Measurements from ENCODE around the gene LYPLA2.
"Not testable (repeated sequence)": the region's sequence is repeated elsewhere in the genome, so short reads cannot be mapped to it uniquely, and the experiment has no call there.

Gene LYPLA2

DNA sequence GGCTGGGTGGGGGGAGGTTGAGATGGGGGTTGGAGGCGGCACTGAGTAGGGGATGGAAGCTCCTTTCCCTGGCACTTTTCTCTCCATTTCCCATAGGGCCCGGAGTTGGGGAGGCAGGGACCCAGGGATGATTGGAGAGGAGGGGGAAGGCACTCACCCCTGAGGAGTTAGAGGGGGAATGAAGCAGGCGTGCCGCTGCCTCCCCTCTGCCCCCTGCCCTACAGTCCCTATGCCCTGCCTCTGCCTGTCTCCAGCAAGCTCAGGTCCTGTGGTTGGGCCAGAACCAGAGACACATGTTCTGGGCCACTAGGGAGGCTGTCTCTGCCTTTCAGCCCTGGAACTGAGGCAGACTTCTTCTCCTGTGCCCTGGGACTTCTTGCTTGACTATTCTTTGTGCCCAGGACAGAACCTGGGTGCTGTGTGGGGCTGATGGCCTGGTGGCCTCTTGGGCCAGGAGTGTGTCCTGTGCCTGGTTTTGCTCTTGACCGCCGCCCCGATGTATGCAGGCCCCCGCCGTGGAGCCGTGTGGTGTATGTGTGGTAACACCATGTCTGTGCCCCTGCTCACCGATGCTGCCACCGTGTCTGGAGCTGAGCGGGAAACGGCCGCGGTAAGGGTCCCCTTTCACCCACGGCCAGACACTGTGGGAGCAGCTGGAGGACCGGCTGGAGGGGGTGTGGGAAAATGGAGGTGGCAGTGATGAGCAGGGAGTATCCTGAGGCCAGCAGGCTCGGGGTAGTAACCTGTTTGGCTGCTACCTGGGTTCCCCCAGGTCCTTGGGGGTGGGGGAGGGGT, 1.4 kb downstream of the LYPLA2 start:
- no peaks in the 10 kb centered on the region for H3K9me3 ChIP-seq (ENCODE audit: control insufficient read depth, insufficient read depth, low read length)
- H3K4me2 ChIP-seq (ENCODE audit: low read length) = peak overlapping the region; percentile 82
- TF ChIP-seq, protein P1, sequence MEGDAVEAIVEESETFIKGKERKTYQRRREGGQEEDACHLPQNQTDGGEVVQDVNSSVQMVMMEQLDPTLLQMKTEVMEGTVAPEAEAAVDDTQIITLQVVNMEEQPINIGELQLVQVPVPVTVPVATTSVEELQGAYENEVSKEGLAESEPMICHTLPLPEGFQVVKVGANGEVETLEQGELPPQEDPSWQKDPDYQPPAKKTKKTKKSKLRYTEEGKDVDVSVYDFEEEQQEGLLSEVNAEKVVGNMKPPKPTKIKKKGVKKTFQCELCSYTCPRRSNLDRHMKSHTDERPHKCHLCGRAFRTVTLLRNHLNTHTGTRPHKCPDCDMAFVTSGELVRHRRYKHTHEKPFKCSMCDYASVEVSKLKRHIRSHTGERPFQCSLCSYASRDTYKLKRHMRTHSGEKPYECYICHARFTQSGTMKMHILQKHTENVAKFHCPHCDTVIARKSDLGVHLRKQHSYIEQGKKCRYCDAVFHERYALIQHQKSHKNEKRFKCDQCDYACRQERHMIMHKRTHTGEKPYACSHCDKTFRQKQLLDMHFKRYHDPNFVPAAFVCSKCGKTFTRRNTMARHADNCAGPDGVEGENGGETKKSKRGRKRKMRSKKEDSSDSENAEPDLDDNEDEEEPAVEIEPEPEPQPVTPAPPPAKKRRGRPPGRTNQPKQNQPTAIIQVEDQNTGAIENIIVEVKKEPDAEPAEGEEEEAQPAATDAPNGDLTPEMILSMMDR (IDR thresholded peaks at IDR 0.05; ENCODE audit: low read depth, low read length, poor library complexity, severe bottlenecking) = no peak
- H3K9me2 ChIP-seq (replicated peaks; ENCODE audit: control insufficient read depth, low read length) = no peaks in the 10 kb centered on the region
- H3K36me3 ChIP-seq (ENCODE audit: control insufficient read depth, low read length) = peaks cover 30% of the 10 kb centered on the region
- peaks cover 18% of the 10 kb centered on the region for H3K4me1 ChIP-seq (ENCODE audit: control insufficient read depth, low read length)
- H3K79me2 ChIP-seq (ENCODE audit: control insufficient read depth, low read length) = peaks cover 28% of the 10 kb centered on the region
- H3K4me3 ChIP-seq (ENCODE audit: low read length) = peak overlapping the region; percentile 78
- no peaks in the 10 kb centered on the region for H3K27me3 ChIP-seq (ENCODE audit: control insufficient read depth, low read length)
- H4K20me1 ChIP-seq (ENCODE audit: control insufficient read depth, insufficient read depth, low read depth, low read length) = no peaks in the 10 kb centered on the region
- no peak overlapping the region for H3K27ac ChIP-seq (ENCODE audit: low read depth, low read length)
- H3F3A ChIP-seq (ENCODE audit: control insufficient read depth, insufficient read depth) = peaks cover 13% of the 10 kb centered on the region

- H4K20me1 ChIP-seq (ENCODE audit: control insufficient read depth, insufficient read depth, low read depth, low read length) = no peaks in the 10 kb centered on the region
- no peaks in the 10 kb centered on the region for H3K9me2 ChIP-seq (replicated peaks; ENCODE audit: control insufficient read depth, low read length)
- H3K79me2 ChIP-seq (ENCODE audit: control insufficient read depth, low read length) = peaks cover 28% of the 10 kb centered on the region
- peaks cover 29% of the 10 kb centered on the region for H3K36me3 ChIP-seq (ENCODE audit: control insufficient read depth, low read length)
- peaks cover 13% of the 10 kb centered on the region for H3F3A ChIP-seq (ENCODE audit: control insufficient read depth, insufficient read depth)
- H3K4me3 ChIP-seq (ENCODE audit: low read length) = no peak overlapping the region
- H3K4me2 ChIP-seq (ENCODE audit: low read length) = no peak overlapping the region
- H3K27me3 ChIP-seq (ENCODE audit: control insufficient read depth, low read length) = no peaks in the 10 kb centered on the region
- H3K27ac ChIP-seq (ENCODE audit: low read depth, low read length) = no peak overlapping the region
- TF ChIP-seq EZH2phosphoT487 (IDR thresholded peaks at IDR 0.05; ENCODE audit: borderline replicate concordance, low read length) = no peak
- TF ChIP-seq, protein P1 (IDR thresholded peaks at IDR 0.05; ENCODE audit: low read depth, low read length, poor library complexity, severe bottlenecking) = no peak
- H3K9me3 ChIP-seq (ENCODE audit: control insufficient read depth, insufficient read depth, low read length) = no peaks in the 10 kb centered on the region
- peaks cover 18% of the 10 kb centered on the region for H3K4me1 ChIP-seq (ENCODE audit: control insufficient read depth, low read length)
Observed at GRCh38 chr1:23793018-23793781, 2.3 kb downstream of the LYPLA2 start.

- peaks cover 36% of the 10 kb centered on the region for H3K36me3 ChIP-seq (ENCODE audit: control insufficient read depth, low read length)
- TF ChIP-seq EZH2phosphoT487 (IDR thresholded peaks at IDR 0.05; ENCODE audit: borderline replicate concordance, low read length) = no peak
- TF ChIP-seq, protein P1 (IDR thresholded peaks at IDR 0.05; ENCODE audit: low read depth, low read length, poor library complexity, severe bottlenecking) = no peak
- peaks cover 20% of the 10 kb centered on the region for H3K4me1 ChIP-seq (ENCODE audit: control insufficient read depth, low read length)
- peaks cover 6% of the 10 kb centered on the region for H3F3A ChIP-seq (ENCODE audit: control insufficient read depth, insufficient read depth)
- H3K79me2 ChIP-seq (ENCODE audit: control insufficient read depth, low read length) = peaks cover 28% of the 10 kb centered on the region
- H3K4me2 ChIP-seq (ENCODE audit: low read length) = no peak overlapping the region
- H3K27ac ChIP-seq (ENCODE audit: low read depth, low read length) = no peak overlapping the region
- no peak overlapping the region for H3K4me3 ChIP-seq (ENCODE audit: low read length)
- H3K9me2 ChIP-seq (replicated peaks; ENCODE audit: control insufficient read depth, low read length) = no peaks in the 10 kb centered on the region
- H3K9me3 ChIP-seq (ENCODE audit: control insufficient read depth, insufficient read depth, low read length) = no peaks in the 10 kb centered on the region
- no peaks in the 10 kb centered on the region for H4K20me1 ChIP-seq (ENCODE audit: control insufficient read depth, insufficient read depth, low read depth, low read length)
- no peaks in the 10 kb centered on the region for H3K27me3 ChIP-seq (ENCODE audit: control insufficient read depth, low read length)
Observed at GRCh38 chr1:23793861-23794731, 3.2 kb downstream of the LYPLA2 start.

GRCh38 chr1:23794732-23795182, 3.8 kb downstream of the LYPLA2 start:
- not testable (repeated sequence) for H4K20me1 ChIP-seq (ENCODE audit: control insufficient read depth, insufficient read depth, low read depth, low read length); H3K4me2 ChIP-seq (ENCODE audit: low read length); H3K4me3 ChIP-seq (ENCODE audit: low read length); H3K9me2 ChIP-seq (replicated peaks; ENCODE audit: control insufficient read depth, low read length); H3K9me3 ChIP-seq (ENCODE audit: control insufficient read depth, insufficient read depth, low read length); H3K27ac ChIP-seq (ENCODE audit: low read depth, low read length); H3K27me3 ChIP-seq (ENCODE audit: control insufficient read depth, low read length); H3F3A ChIP-seq (ENCODE audit: control insufficient read depth, insufficient read depth)
- H3K36me3 ChIP-seq (ENCODE audit: control insufficient read depth, low read length) = peaks cover 36% of the 10 kb centered on the region
- H3K4me1 ChIP-seq (ENCODE audit: control insufficient read depth, low read length) = peaks cover 27% of the 10 kb centered on the region
- peaks cover 30% of the 10 kb centered on the region for H3K79me2 ChIP-seq (ENCODE audit: control insufficient read depth, low read length)

Data from DOHH2 (cell line).